PC-3 (cell line): ENCODE data around the gene CEP95. TPM values are rescaled to one million over a fixed set of nuclear protein-coding genes. Genes with fewer than 3 reads are reported as not detected.

Experiments used
- ATAC-seq: fragments of 200-7000 bp; cut with Tn5 transposase; 2 replicates; pipeline ENCODE4 v1.9.1; 2020; ENCODE audit warnings: mild to moderate bottlenecking, moderate library complexity
- BruUV-seq: library from RNA; stranded (reverse); fragments of 400-500 nt; replicated peaks from 2 replicates; lab custom pipeline; 2021; lab: Mats Ljungman, UMichigan
- CTCF ChIA-PET: fragments of 300-600 bp; sonication (Branson Sonifier 250); formaldehyde crosslinking; loops from one replicate; lab custom pipeline; 2022; ENCODE audit warnings: antibody characterized with exemption; lab: Charles Lee
- POLR2A ChIA-PET: fragments of 300-600 bp; sonication (Branson Sonifier 250); formaldehyde crosslinking; loops from one replicate; lab custom pipeline; 2022; ENCODE audit warnings: antibody characterized with exemption; ENCODE audit not compliant: unreplicated experiment; lab: Charles Lee
- DNase-seq: peaks from one replicate; pipeline ENCODE4 v3.0.0-alpha.2; 2015
- H2AFZ ChIP-seq: fragments of 300-600 bp; sonication (generic); 2 replicates; pipeline ENCODE4 v1.6.0; 2016; ENCODE audit warnings: antibody characterized with exemption, low read length
- H3F3A ChIP-seq: fragments of 300-600 bp; sonication (generic); one replicate; pipeline ENCODE4 v1.6.0; 2017; ENCODE audit warnings: antibody characterized with exemption, low read length, control low read depth, mild to moderate bottlenecking; ENCODE audit not compliant: unreplicated experiment
- H3K27ac ChIP-seq: fragments of 300-600 bp; sonication (generic); 2 replicates; pipeline ENCODE4 v1.5.1; 2016; ENCODE audit warnings: mild to moderate bottlenecking, low read length
- H3K27me3 ChIP-seq: fragments of 300-600 bp; sonication (generic); 2 replicates; pipeline ENCODE4 v1.6.1; 2016; ENCODE audit warnings: low read length, mixed read lengths
- H3K36me3 ChIP-seq: fragments of 300-600 bp; sonication (generic); 2 replicates; pipeline ENCODE4 v1.6.1; 2016; ENCODE audit warnings: low read depth, mixed run types, low read length, mixed read lengths
- H3K4me1 ChIP-seq: fragments of 300-600 bp; sonication (generic); 2 replicates; pipeline ENCODE4 v1.5.1; 2016; ENCODE audit warnings: low read length; ENCODE audit not compliant: insufficient read depth
- H3K4me2 ChIP-seq: fragments of 300-600 bp; sonication (generic); 2 replicates; pipeline ENCODE4 v1.6.0; 2016; ENCODE audit warnings: low read length
- H3K4me3 ChIP-seq: fragments of 300-600 bp; sonication (generic); 2 replicates; pipeline ENCODE4 v1.5.1; 2016; ENCODE audit warnings: mild to moderate bottlenecking, low read length, mixed read lengths
- H3K79me2 ChIP-seq: fragments of 300-600 bp; sonication (generic); 2 replicates; pipeline ENCODE4 v1.6.1; 2017; ENCODE audit warnings: low read length, mixed read lengths
- H3K9ac ChIP-seq: fragments of 300-600 bp; sonication (generic); 2 replicates; pipeline ENCODE4 v1.6.0; 2016; ENCODE audit warnings: mild to moderate bottlenecking, low read length
- H3K9me2 ChIP-seq: fragments of 300-600 bp; sonication (generic); replicated peaks from 2 replicates; pipeline ENCODE4 v1.6.1; 2016; ENCODE audit warnings: mixed run types, low read length, mixed read lengths
- H3K9me3 ChIP-seq: fragments of 300-600 bp; sonication (generic); 2 replicates; pipeline ENCODE4 v1.6.1; 2016; ENCODE audit warnings: low read length, mixed read lengths
- H4K20me1 ChIP-seq: fragments of 300-600 bp; sonication (generic); 2 replicates; pipeline ENCODE4 v1.6.1; 2016; ENCODE audit warnings: low read length, mixed read lengths
- CTCF ChIP-seq: fragments of 300-600 bp; sonication (generic); conservative IDR thresholded peaks from 2 replicates; pipeline ENCODE4 v1.5.1; 2017; ENCODE audit warnings: antibody characterized with exemption, low read depth, mild to moderate bottlenecking, low read length
- EZH2 ChIP-seq: fragments of 300-600 bp; sonication (generic); IDR thresholded peaks from one replicate; pipeline ENCODE4 v1.6.1; 2017; ENCODE audit warnings: antibody characterized with exemption, mild to moderate bottlenecking, low read length; ENCODE audit not compliant: unreplicated experiment
- EZH2phosphoT487 ChIP-seq: fragments of 300-600 bp; sonication (generic); IDR thresholded peaks from 2 replicates; pipeline ENCODE4 v1.6.1; 2018; ENCODE audit warnings: mild to moderate bottlenecking, antibody characterized with exemption, low read length, borderline replicate concordance
- intact Hi-C: fragments of 100-400 bp; cut with micrococcal nuclease; formaldehyde crosslinking; loops from 2 replicates; pipeline ENCODE4 v1.9.0; 2023
- total RNA-seq: library from RNA; depleted of rRNA; stranded (reverse); fragments of >200 nt; gene quantifications from 2 replicates; pipeline ENCODE4 v1.2.3, GENCODE V29; 2014

The CEP95 gene
- total RNA-seq, 1 experiment from 2014 or later: 32.4 TPM

- no peak overlapping the region for H2AFZ ChIP-seq
These were observed 1.9 kb upstream of the CEP95 start for GRCh38 chr17:64504769-64505339.

DNA sequence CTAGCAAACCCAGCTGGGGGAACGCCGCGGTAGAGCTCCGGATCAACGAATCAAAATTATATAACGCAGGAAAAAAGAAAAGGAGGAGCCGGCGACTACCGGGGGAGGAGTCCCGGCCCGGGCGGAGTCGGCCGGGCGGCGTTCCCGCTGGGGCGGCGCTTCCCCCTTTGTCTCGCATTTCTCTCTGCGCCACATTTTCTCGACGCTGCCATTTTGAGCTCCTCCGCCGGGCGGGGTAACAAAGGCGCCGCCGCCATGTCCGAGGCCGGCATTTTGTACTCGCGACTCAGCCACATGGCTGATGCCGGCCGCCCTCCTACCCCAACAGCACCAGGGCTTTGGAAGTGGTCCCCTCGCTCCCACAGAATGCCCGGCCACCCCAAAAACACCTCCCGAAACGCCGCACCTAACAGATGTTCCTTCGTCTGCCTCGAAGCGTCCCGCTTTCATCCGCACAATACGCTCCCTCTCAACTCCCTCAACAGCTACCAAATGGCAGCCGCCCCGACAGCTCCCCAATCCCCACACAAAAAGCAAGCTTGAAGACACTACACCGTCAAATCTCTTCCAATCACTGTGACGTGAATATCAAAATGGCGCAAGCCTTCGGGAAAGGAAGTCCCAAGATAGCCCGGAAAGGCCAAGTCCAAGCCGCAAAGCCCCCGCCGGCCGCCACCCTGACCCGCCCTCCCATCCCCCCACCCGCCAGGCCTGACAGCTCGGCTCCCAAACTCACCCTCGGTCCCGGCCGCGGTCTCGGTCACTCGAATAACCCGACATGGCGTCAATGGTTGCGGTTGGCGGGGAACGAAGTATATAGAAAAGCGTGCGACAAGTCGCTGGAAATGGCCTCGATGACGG lies 1.2 kb upstream of the CEP95 start:
- peak overlapping the region; percentile 90 for H3K27ac ChIP-seq
- peak overlapping the region; percentile 97 for H3K9ac ChIP-seq
- H3K4me2 ChIP-seq: peak overlapping the region; percentile 91
- CTCF ChIA-PET: interaction anchor here (0.6 kb wide), 1 partner anchor 722 kb away, joined by 3 read pairs; no protein-coding TSS in a partner anchor
- peak overlapping the region; percentile 86 for H3K4me3 ChIP-seq
- peaks cover 62% of the 10 kb centered on the region for H3K36me3 ChIP-seq
- BruUV-seq: TSS peak; percentile 25
- H3K4me1 ChIP-seq: peaks cover 47% of the 10 kb centered on the region
- peak; percentile 85 for DNase-seq
- peaks cover 68% of the 10 kb centered on the region for H4K20me1 ChIP-seq
- intact Hi-C loops: loop anchor here (1.0 to 5.0 kb wide), 2 partner anchors 8 to 142 kb away; partner anchors contain the start of gene POLG2
- peak; percentile 30 for ATAC-seq
- no peaks in the 10 kb centered on the region for H3K9me2 ChIP-seq
- no peaks in the 10 kb centered on the region for H3K27me3 ChIP-seq
- H3K79me2 ChIP-seq: peaks cover 94% of the 10 kb centered on the region
- H2AFZ ChIP-seq: no peak overlapping the region
- TF ChIP-seq EZH2phosphoT487: no peak
- TF ChIP-seq EZH2: no peak
- TF ChIP-seq CTCF: no peak
- POLR2A ChIA-PET: interaction anchor here (0.6 to 2.4 kb wide), 6 partner anchors 9 to 488 kb away, joined by 3 to 50 read pairs (median 4); partner anchors contain the start of gene POLG2
- H3F3A ChIP-seq: peaks cover 28% of the 10 kb centered on the region
- H3K9me3 ChIP-seq: no peaks in the 10 kb centered on the region

More at GRCh38 chr17:64504769-64505339, 1.9 kb upstream of the CEP95 start:
- ATAC-seq: no peak
- Histone ChIP-seq H4K20me1 (peaks cover 75% of the 10 kb centered on the region), H3K79me2 (peaks cover 93% of the 10 kb centered on the region), H3K9me2 (no peaks in the 10 kb centered on the region), H3K4me2 (peak overlapping the region; percentile 86), H3K27me3 (no peaks in the 10 kb centered on the region), H3K4me1 (peaks cover 54% of the 10 kb centered on the region), H3K9ac (peak overlapping the region; percentile 97), H3K27ac (peak overlapping the region; percentile 77; the same call in 1 of the 2 replicates), H3F3A (peaks cover 36% of the 10 kb centered on the region), H3K9me3 (no peaks in the 10 kb centered on the region), H3K4me3 (peak overlapping the region; percentile 86), H3K36me3 (peaks cover 64% of the 10 kb centered on the region)
- TF ChIP-seq EZH2 (no peak), CTCF (no peak), EZH2phosphoT487 (no peak)
- CTCF ChIA-PET: interaction anchor here (0.6 kb wide), 1 partner anchor 722 kb away, joined by 3 read pairs; no protein-coding TSS in a partner anchor
- POLR2A ChIA-PET: interaction anchor here (0.6 to 2.4 kb wide), 4 partner anchors 8 to 179 kb away, joined by 3 to 50 read pairs (median 4); partner anchors contain the start of gene POLG2
- BruUV-seq: no TSS peak
- DNase-seq: peak; percentile 31
- intact Hi-C loops: loop anchor here (5.0 kb wide), 1 partner anchor 142 kb away; no protein-coding TSS in a partner anchor
